SK-N-SH (cell line): ENCODE measurements around the gene SPRR1A. TPM values are rescaled to one million over a fixed set of nuclear protein-coding genes. Genes with fewer than 3 reads are reported as not detected.

Experiments used
- CTCF ChIA-PET: fragments of 300-600, 350-600 bp; formaldehyde crosslinking; extraction: SDS; loops from one replicate; lab custom pipeline; 2021; lab: Yijun Ruan, JAX
- POLR2A ChIA-PET: fragments of 350-600 bp; sonication (Branson Sonifier 250); formaldehyde crosslinking; extraction: SDS; loops from one replicate; lab custom pipeline; 2020; ENCODE audit warnings: antibody characterized with exemption, inconsistent platforms; lab: Yijun Ruan, JAX
- DNase-seq: peaks from one replicate; pipeline ENCODE4 v3.0.0; 2012
- H2AFZ ChIP-seq: fragments of 200-600 bp; sonication (generic); 2 replicates; pipeline ENCODE4 v1.8.1; 2016; ENCODE audit warnings: antibody characterized with exemption, mild to moderate bottlenecking, low read depth
- H3F3A ChIP-seq: fragments of 200-600 bp; sonication (generic); replicated peaks from 2 replicates; pipeline ENCODE3; 2016; ENCODE audit warnings: antibody characterized with exemption, mild to moderate bottlenecking; ENCODE audit not compliant: insufficient read depth
- H3K27ac ChIP-seq, 2 experiments: fragments of 200-500 bp in 1 of 2; fragments of 200-600 bp in 1 of 2; sonication (Bioruptor generic) in 1 of 2; sonication (generic), shearing (Covaris generic) in 1 of 2; 2 replicates each; pipeline versions ENCODE4 v1.5.1 to v1.6.1; 2014 to 2016; ENCODE audit warnings: low read depth in 2 of 2, inconsistent platforms in 1 of 2, low read length in 1 of 2, mild to moderate bottlenecking in 1 of 2, mixed read lengths in 1 of 2
- H3K27me3 ChIP-seq: fragments of 200-600 bp; sonication (generic), shearing (Covaris generic); 2 replicates; pipeline ENCODE4 v1.6.1; 2016; ENCODE audit warnings: mixed run types; ENCODE audit not compliant: insufficient read depth
- H3K36me3 ChIP-seq, 2 experiments: fragments of 200-500 bp in 1 of 2; fragments of 200-600 bp in 1 of 2; sonication (Bioruptor generic) in 1 of 2; sonication (generic) in 1 of 2; replicated peaks in 1 of 2; 2 replicates each; pipeline versions ENCODE3 to v1.5.1; 2014 to 2016; ENCODE audit warnings: low read length in 1 of 2, mild to moderate bottlenecking in 1 of 2; ENCODE audit not compliant: insufficient read depth in 2 of 2, control insufficient read depth in 1 of 2
- H3K4me1 ChIP-seq, 2 experiments: fragments of 200-500 bp in 1 of 2; fragments of 200-600 bp in 1 of 2; sonication (Bioruptor generic) in 1 of 2; sonication (generic), shearing (Covaris generic) in 1 of 2; 2 replicates each; pipeline versions ENCODE4 v1.5.1 to v1.6.1; 2014 to 2016; ENCODE audit warnings: low read depth in 1 of 2, low read length in 1 of 2, mixed run types in 1 of 2; ENCODE audit not compliant: insufficient read depth in 2 of 2, control insufficient read depth in 1 of 2
- H3K4me2 ChIP-seq: fragments of 200-600 bp; sonication (generic), shearing (Covaris generic); 2 replicates; pipeline ENCODE4 v1.6.1; 2017; ENCODE audit warnings: mixed run types
- H3K4me3 ChIP-seq, 2 experiments: fragments of 200-500 bp in 1 of 2; fragments of 200-600 bp in 1 of 2; sonication (Bioruptor generic) in 1 of 2; sonication (generic), shearing (Covaris generic) in 1 of 2; 2 replicates each; pipeline versions ENCODE4 v1.5.1 to v1.8.1; 2014 to 2016; ENCODE audit warnings: low read depth in 2 of 2, inconsistent platforms in 1 of 2, low read length in 1 of 2, mild to moderate bottlenecking in 1 of 2, mixed read lengths in 1 of 2, moderate library complexity in 1 of 2
- H3K79me2 ChIP-seq: fragments of 200-600 bp; sonication (generic); 2 replicates; pipeline ENCODE4 v1.8.1; 2017; ENCODE audit warnings: mild to moderate bottlenecking; ENCODE audit not compliant: insufficient read depth
- H3K9ac ChIP-seq: fragments of 200-600 bp; sonication (generic); 2 replicates; pipeline ENCODE4 v1.6.1; 2017; ENCODE audit warnings: mixed run types
- H3K9me2 ChIP-seq: fragments of 200-600 bp; sonication (generic); 2 replicates; pipeline ENCODE4 v1.6.1; 2017; ENCODE audit warnings: mixed run types
- H3K9me3 ChIP-seq: fragments of 200-600 bp; sonication (generic); 2 replicates; pipeline ENCODE4 v1.6.1; 2017; ENCODE audit warnings: mixed run types, mild to moderate bottlenecking, moderate library complexity
- H4K20me1 ChIP-seq: fragments of 200-600 bp; sonication (generic); 2 replicates; pipeline ENCODE4 v1.6.1; 2017; ENCODE audit warnings: mild to moderate bottlenecking, mixed run types; ENCODE audit not compliant: insufficient read depth
- ELF1 ChIP-seq: IDR thresholded peaks from 2 replicates; pipeline ENCODE4 v1.4.0; 2012
- EP300 ChIP-seq, 2 experiments: IDR thresholded peaks; 2 replicates each; pipeline versions ENCODE4 v1.4.0 to v1.6.1; 2012; ENCODE audit warnings: borderline replicate concordance in 1 of 2, low read depth in 1 of 2, low read length in 1 of 2
- FOXM1 ChIP-seq: IDR thresholded peaks from 2 replicates; pipeline ENCODE4 v1.4.0; 2012; ENCODE audit warnings: low read depth, mild to moderate bottlenecking
- IRF3 ChIP-seq: fragments of 150-350 bp; IDR thresholded peaks from 2 replicates; pipeline ENCODE4 v1.6.1; 2016; ENCODE audit warnings: mild to moderate bottlenecking, low read depth, low read length
- JUND ChIP-seq: IDR thresholded peaks from 2 replicates; pipeline ENCODE4 v1.4.0; 2012
- MEF2A ChIP-seq: IDR thresholded peaks from 2 replicates; pipeline ENCODE4 v1.4.0; 2012; ENCODE audit warnings: low read depth, borderline replicate concordance
- MXI1 ChIP-seq: IDR thresholded peaks from 2 replicates; pipeline ENCODE4 v1.6.1; 2012; ENCODE audit warnings: mild to moderate bottlenecking, low read depth, low read length, improper control_type of control experiment
- NRF1 ChIP-seq: IDR thresholded peaks from 2 replicates; pipeline ENCODE4 v1.6.1; 2012; ENCODE audit warnings: low read depth, mild to moderate bottlenecking, low read length
- RAD21 ChIP-seq: IDR thresholded peaks from 2 replicates; pipeline ENCODE4 v1.6.1; 2012; ENCODE audit warnings: mild to moderate bottlenecking, low read length
- RFX5 ChIP-seq: IDR thresholded peaks from 2 replicates; pipeline ENCODE4 v1.6.1; 2012; ENCODE audit warnings: mild to moderate bottlenecking, improper control_type of control experiment, low read length
- SIN3A ChIP-seq: IDR thresholded peaks from 2 replicates; pipeline ENCODE4 v1.6.1; 2012; ENCODE audit warnings: low read depth, mild to moderate bottlenecking, low read length, moderate library complexity, borderline replicate concordance
- SMC3 ChIP-seq: IDR thresholded peaks from 2 replicates; pipeline ENCODE4 v1.6.1; 2012; ENCODE audit warnings: low read depth, low read length, improper control_type of control experiment
- TAF1 ChIP-seq: IDR thresholded peaks from 2 replicates; pipeline ENCODE4 v1.6.1; 2012; ENCODE audit warnings: low read depth, mild to moderate bottlenecking, low read length, moderate library complexity, borderline replicate concordance
- TCF12 ChIP-seq: IDR thresholded peaks from 2 replicates; pipeline ENCODE4 v1.4.0; 2012
- WGBS: methylation state at CpG from one replicate; pipeline ENCODE4 v1.1.6; 2017; ENCODE audit warnings: low lambda C conversion rate; 5-methylcytosine and 5-hydroxymethylcytosine counted together
- polyA plus RNA-seq, 3 experiments: library from polyadenylated mRNA; depleted of rRNA; stranded (reverse); fragments of >200 nt; gene quantifications; 2 replicates each; pipeline ENCODE4 v1.2.3, GENCODE V29; 2012
- TF ChIP-seq, protein P1 (sequence below): IDR thresholded peaks from 2 replicates; pipeline ENCODE4; 2012
- TF ChIP-seq, protein P2 (sequence below): fragments of 200-600 bp; sonication (generic); IDR thresholded peaks from 2 replicates; pipeline ENCODE4 v1.6.1; 2017; ENCODE audit warnings: antibody characterized with exemption, mild to moderate bottlenecking, moderate library complexity
- TF ChIP-seq, protein P3 (sequence below): IDR thresholded peaks from 2 replicates; pipeline ENCODE4 v1.4.0; 2012; ENCODE audit warnings: low read depth, borderline replicate concordance

SPRR1A gene
- polyA plus RNA-seq, 1 of the 3 experiments (the other 2 are of a cell fraction) = not detected

GRCh38 chr1:152983234-152983633 lies 647 bp upstream of the SPRR1A start:
- Histone ChIP-seq H3F3A (no peaks in the 10 kb centered on the region), H3K9me2 (no peaks in the 10 kb centered on the region), H3K27ac (no peak overlapping the region), H3K9me3 (no peaks in the 10 kb centered on the region), H3K36me3 (no peaks in the 10 kb centered on the region), H3K9ac (no peak overlapping the region), H3K4me1 (no peaks in the 10 kb centered on the region), H3K27me3 (no peaks in the 10 kb centered on the region), H3K4me3 (no peak overlapping the region), H3K4me2 (no peak overlapping the region), H4K20me1 (no peaks in the 10 kb centered on the region), H2AFZ (no peak overlapping the region)
- no peak for DNase-seq
- ChIA-PET CTCF (no interaction called here), POLR2A (no interaction called here)
- TF ChIP-seq JUND (no peak), IRF3 (no peak), TAF1 (no peak), RFX5 (no peak), FOXM1 (no peak)
- TF ChIP-seq, protein P1, sequence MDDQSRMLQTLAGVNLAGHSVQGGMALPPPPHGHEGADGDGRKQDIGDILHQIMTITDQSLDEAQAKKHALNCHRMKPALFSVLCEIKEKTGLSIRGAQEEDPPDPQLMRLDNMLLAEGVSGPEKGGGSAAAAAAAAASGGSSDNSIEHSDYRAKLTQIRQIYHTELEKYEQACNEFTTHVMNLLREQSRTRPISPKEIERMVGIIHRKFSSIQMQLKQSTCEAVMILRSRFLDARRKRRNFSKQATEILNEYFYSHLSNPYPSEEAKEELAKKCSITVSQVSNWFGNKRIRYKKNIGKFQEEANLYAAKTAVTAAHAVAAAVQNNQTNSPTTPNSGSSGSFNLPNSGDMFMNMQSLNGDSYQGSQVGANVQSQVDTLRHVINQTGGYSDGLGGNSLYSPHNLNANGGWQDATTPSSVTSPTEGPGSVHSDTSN = no peak
- TF ChIP-seq, all 33 proteins: peak for 0
- H3K79me2 ChIP-seq = no peaks in the 10 kb centered on the region

- Histone ChIP-seq H3K79me2 (no peaks in the 10 kb centered on the region), H3K27ac (no peak overlapping the region), H3K4me1 (no peaks in the 10 kb centered on the region), H3K9me2 (no peaks in the 10 kb centered on the region), H3K36me3 (no peaks in the 10 kb centered on the region), H3K27me3 (no peaks in the 10 kb centered on the region), H3K9me3 (no peaks in the 10 kb centered on the region), H3K4me3 (no peak overlapping the region), H3K9ac (no peak overlapping the region), H3F3A (no peaks in the 10 kb centered on the region), H2AFZ (no peak overlapping the region), H4K20me1 (no peaks in the 10 kb centered on the region), H3K4me2 (no peak overlapping the region)
- TF ChIP-seq MEF2A = no peak
- TF ChIP-seq, protein P2, sequence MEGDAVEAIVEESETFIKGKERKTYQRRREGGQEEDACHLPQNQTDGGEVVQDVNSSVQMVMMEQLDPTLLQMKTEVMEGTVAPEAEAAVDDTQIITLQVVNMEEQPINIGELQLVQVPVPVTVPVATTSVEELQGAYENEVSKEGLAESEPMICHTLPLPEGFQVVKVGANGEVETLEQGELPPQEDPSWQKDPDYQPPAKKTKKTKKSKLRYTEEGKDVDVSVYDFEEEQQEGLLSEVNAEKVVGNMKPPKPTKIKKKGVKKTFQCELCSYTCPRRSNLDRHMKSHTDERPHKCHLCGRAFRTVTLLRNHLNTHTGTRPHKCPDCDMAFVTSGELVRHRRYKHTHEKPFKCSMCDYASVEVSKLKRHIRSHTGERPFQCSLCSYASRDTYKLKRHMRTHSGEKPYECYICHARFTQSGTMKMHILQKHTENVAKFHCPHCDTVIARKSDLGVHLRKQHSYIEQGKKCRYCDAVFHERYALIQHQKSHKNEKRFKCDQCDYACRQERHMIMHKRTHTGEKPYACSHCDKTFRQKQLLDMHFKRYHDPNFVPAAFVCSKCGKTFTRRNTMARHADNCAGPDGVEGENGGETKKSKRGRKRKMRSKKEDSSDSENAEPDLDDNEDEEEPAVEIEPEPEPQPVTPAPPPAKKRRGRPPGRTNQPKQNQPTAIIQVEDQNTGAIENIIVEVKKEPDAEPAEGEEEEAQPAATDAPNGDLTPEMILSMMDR = no peak
- TF ChIP-seq RAD21 = no peak
- TF ChIP-seq FOXM1 = no peak
- TF ChIP-seq SMC3 = no peak
- TF ChIP-seq, protein P3, sequence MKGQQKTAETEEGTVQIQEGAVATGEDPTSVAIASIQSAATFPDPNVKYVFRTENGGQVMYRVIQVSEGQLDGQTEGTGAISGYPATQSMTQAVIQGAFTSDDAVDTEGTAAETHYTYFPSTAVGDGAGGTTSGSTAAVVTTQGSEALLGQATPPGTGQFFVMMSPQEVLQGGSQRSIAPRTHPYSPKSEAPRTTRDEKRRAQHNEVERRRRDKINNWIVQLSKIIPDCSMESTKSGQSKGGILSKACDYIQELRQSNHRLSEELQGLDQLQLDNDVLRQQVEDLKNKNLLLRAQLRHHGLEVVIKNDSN = no peak
- TF ChIP-seq, protein P1 = no peak
- TF ChIP-seq IRF3 = no peak
- TF ChIP-seq EP300 (IDR thresholded peaks at IDR 0.05; ENCODE audit: borderline replicate concordance in 1 of 2, low read depth in 1 of 2, low read length in 1 of 2) = no peak
- no peak for TF ChIP-seq MXI1
- TF ChIP-seq SIN3A = no peak
- no peak for TF ChIP-seq TCF12
- no peak for TF ChIP-seq ELF1
- TF ChIP-seq NRF1 = no peak
- ChIA-PET CTCF (interaction anchor here (0.6 kb wide), 1 partner anchor 440 kb away, joined by 3 read pairs; no protein-coding TSS in a partner anchor), POLR2A (no interaction called here)
- 11% methylated on average over 2 of the region's 2 CpGs for WGBS
- no peak for DNase-seq
Measured at GRCh38 chr1:152986578-152986977, 2.7 kb downstream of the SPRR1A start.
